AG20443 (cell line): ENCODE measurements around the gene RGS3.
"Not testable (repeated sequence)": the region's sequence is repeated elsewhere in the genome, so short reads cannot be mapped to it uniquely, and the experiment has no call there.

ENCODE experiments used
- DNase-seq: peaks from one replicate; pipeline ENCODE4 v3.0.0; 2012; ENCODE audit warnings: low spot score, mixed read lengths

The RGS3 gene

GRCh38 chr9:113463418-113464285 is at the start of gene RGS3:
TSS of gene RGS3 (plus strand) at chr9:113463727. CDS start at chr9:113463803, 76 bp downstream.
- no peak for DNase-seq

DNA sequence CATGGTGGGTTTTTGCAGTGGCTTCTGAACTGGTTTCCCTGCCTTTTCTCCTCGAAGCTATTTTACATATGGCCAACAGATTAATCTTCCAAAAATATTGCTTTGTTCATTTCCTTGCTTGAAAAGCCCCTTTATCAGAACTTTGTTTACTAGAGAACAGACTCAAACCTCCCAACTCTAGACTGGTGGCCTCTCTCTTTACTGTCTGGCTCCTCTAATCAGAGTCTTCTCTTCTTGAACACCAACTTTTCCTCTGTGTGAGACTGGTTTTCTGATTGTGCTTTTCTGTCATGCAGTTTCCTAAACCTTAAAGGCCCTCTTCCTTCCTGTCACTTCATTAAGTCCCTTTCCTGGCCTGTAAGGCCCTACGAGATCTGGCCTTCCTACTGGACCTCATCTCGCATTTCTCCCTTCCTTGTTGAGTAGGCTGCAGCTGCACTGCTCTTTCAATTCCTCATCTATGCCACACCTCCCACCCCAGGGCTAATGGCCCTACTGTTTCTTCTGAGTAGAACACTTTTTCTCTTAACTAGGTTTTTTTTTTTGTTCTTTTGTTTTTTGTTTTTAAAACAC is 47.3 kb upstream of the RGS3 start:
- no peak for DNase-seq

GRCh38 chr9:113417370-113417769 is 46.2 kb upstream of the RGS3 start:
- DNase-seq: no peak

- no peak for DNase-seq
Observed at GRCh38 chr9:113421726-113422125, 41.8 kb upstream of the RGS3 start.

DNA sequence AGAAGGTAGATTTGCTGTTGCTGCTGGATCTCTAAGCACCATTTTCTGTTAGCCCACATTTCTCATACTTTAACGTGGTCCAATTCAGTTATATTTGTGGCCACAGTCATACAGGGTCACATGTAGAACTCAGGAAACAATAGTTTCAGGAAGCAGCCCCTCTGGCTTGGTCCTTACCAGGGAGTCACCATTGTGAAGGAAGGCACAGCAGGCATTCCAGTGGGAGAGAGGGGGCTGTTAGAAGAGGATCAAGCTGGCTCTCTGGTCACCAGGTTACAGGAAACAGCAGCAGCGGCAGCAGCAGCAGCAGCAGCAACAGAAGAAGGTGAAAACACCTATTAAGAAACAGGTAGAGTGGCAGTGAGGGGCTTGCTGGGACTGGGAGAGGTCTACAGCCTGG is 38.5 kb upstream of the RGS3 start:
- no peak for DNase-seq

DNA sequence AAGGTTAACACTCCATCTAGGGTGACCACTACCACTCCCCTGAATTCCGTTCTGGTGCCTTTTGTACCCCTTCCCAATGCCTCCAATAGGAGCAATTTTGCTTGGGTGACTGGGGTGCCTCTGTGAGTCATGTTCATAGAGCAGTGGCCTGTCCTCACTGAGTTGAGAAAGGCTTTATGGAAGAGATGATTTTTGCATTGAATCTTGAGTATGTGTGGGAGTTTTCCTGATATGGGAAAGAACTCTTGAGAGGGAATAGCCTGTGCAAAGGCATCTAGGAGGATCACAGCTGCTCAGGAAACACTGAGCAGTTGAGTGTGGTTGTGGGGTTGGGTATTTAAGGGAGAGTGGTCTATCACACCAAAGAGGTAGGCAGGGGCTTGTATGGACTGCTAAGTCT is 36.8 kb upstream of the RGS3 start:
- DNase-seq: no peak

GRCh38 chr9:113427629-113428028 is 35.9 kb upstream of the RGS3 start:
- DNase-seq: peak; percentile 39

GRCh38 chr9:113428062-113428615 is 35.4 kb upstream of the RGS3 start:
- DNase-seq: no peak

DNA sequence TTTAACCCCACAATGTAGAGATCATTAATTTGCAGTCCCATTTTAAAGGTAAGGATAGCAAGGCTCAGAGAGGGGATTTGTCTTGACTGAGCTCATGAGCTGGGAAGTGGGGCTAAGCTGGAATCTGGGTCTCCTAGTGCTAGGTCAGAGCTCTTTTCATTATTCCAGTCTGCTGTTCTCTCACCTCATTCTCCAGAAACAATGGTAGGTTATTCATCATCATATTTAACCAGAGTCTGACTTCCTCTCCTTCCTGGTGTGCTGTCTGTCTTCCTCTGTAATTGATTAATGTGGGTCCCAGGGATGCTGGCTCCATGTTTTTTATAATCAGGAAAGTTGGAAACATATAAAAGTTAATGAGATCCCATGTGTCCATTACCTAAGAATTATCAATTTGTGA is 32.3 kb upstream of the RGS3 start:
- DNase-seq: no peak

GRCh38 chr9:113436728-113437515 is 26.6 kb upstream of the RGS3 start:
- DNase-seq: peak; percentile 50

DNA sequence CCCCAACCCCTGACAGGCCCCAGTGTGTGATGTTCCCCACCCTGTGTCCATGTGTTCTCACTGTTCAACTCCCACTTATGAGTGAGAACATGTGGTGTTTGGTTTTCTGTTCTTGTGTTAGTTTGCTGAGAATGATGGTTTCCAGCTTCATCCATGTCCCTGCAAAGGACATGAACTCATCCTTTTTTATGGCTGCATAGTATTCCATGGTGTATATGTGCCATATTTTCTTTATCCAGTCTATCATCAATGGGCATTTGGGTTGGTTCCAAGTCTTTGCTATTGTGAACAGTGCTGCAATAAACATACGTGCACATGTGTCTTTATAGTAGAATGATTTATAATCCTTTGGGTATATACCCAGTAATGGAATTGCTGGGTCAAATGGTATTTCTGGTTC is 25.8 kb upstream of the RGS3 start:
- not testable (repeated sequence) for DNase-seq

GRCh38 chr9:113444736-113445135 is 18.8 kb upstream of the RGS3 start:
- DNase-seq: no peak

DNA sequence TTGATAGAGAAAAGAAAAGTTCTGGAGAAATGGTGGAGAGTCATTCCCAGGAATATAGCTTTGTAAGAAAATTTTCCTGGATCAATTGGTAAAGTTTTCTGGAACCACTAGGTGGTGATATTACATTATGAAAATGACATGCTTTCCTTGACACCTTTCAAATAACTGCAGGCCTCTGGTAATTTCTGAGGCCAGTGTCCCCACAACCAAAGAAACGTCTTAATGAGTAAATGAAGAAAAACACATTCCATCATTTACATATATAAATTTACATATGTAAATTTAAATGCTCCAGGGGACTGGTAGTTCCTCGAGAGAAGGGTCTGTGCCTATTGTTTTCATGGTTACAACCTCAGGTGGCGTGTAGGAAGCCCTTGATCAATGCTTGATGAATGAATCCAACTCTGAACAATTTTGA is 17.2 kb upstream of the RGS3 start:
- peak; percentile 73 for DNase-seq

- DNase-seq: no peak
Observed at GRCh38 chr9:113449376-113449775, 14.2 kb upstream of the RGS3 start.

DNA sequence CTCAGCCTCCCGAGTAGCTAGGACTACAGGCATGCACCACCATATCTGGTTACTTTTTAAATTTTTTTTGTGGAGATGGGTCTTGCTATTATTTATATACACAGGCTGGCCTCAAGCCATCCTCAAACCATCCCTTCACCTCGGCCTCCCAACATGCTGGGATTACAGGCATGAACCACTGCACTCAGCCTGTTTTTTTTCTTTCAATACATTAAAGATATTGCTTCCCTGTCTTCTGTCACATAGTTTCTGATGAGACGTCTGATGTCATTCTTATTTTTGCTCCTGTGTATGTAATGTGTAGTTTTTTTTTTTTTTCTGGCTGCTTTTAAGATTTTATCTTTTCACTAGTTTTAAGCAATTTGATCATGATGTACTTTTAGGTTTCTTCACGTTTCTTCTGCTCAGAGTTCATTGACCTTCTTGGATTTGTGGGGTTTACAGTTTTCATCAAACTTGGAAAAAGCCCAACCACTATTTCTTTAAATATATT is 11.4 kb upstream of the RGS3 start:
- DNase-seq: no peak

DNA sequence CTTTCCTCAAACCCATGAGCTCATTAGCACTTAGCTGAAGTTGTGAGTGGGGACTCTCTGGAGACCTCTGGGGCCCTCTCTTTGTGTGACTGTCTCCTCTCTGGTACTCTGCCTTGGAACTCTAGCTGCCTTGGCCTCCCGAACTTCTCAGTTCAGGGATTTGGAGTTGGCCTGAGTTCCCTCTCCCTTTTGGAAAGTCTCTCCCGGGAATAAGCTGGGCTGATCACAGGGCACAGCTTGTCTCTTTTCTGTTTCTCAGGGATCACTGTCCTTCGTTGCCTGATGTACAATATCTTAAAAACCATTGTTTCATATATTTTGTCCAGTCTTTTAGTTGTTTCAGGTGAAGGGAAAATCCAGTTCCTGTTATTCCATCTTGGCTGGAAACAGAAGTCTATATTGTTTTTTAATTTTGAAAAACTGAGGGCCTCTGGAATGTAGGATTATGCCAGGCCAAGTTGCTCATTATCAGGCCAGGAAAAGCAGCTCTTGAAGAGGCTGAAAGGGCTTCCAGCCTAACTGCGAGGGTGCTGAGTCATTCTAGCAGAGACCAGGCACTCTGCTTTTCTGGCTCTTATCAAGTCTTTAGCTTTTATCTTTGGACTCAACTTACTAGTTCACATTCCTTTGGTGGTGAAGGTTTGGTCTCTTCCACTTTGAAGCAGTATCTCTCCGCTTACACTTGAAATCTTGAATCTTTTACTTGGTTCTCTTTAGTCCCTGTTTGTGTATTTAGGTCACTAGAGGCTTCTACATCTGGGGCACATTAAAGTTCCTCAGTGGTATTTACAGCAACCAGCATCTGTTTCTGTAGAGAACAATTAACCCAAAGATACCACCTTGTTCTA is 8.4 kb upstream of the RGS3 start:
- DNase-seq: peak; percentile 82

GRCh38 chr9:113456235-113456634 is 7.3 kb upstream of the RGS3 start:
- peak; percentile 49 for DNase-seq

DNA sequence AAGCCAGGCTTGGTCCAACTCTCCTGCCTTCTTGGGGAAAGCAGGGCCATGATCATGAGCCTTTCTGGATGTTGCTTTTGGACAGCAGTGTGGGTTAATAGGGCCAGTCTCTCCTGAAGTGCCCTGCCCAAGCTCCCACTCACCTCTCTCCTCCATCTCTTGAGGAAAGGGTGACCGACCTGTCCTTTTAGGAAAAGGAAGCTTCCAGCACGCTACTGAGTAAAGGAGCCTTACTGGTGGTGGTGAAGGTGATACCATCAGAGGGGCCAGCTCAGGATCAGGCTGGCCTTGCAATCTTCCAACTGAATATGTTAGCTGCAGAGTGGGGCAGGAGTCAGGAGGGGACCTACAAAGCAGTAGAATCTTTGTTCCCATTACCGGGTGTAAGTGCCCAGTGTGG is 2.2 kb upstream of the RGS3 start:
- DNase-seq: no peak

DNA sequence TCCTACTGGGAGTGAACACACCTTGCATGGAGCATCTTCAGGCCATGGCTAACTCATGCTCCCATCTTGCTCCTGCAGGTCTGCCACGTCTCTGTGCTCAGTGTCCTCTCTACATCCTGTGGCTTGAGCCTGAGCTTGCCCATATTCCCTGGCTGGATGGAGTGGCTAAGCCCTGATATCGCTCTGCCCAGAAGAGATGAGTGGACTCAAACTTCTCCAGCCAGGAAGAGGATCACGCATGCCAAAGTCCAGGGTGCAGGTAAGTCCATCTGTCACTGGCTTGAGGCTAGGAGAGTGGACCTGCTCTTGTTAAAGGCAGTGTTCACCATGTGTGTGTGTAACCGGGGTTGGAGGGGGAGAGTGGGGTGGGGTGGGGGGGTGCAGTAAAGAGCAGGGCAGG is 1.6 kb upstream of the RGS3 start:
- no peak for DNase-seq

DNA sequence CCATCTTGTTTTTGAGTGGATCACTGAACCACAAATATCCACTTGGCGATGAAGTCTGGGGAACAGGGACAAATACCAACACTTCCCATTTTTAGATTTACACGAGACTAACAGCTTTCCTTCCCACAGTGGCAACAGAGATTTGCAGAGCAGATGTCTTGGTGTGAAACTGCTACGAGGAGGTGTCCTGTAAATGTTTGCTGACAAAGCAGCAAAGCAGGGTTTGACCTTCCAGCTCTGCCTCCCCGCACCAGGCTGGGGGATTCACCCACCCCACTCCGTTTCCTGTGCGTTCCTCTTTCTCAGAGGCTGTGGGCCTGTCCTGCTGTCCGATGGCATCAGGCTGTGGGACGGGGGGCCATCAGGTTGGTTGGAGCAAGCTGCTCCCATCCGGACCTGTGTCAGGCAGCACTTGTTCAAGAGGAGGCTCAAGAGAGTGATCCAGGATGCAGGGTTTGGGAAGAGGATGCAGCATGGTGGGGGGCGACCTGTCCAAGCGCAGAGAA is 693 bp upstream of the RGS3 start:
- no peak for DNase-seq

GRCh38 chr9:113464286-113464660 is 746 bp downstream of the RGS3 start:
- DNase-seq: no peak
